H1 (cell line): ENCODE data around the gene RRP9. TPM values are rescaled to one million over a fixed set of nuclear protein-coding genes. Genes with fewer than 3 reads are reported as not detected.
A peak's percentile ranks its signal among the peaks of the same experiment; 100 is the strongest.

Experiments
- CTCF ChIA-PET: fragments of 300-600 bp; sonication (Branson Sonifier 250); formaldehyde crosslinking; loops from one replicate; lab custom pipeline; 2021; ENCODE audit not compliant: partially characterized antibody; lab: Charles Lee
- POLR2A ChIA-PET: fragments of 300-600 bp; sonication (Branson Sonifier 250); formaldehyde crosslinking; loops from one replicate; lab custom pipeline; 2021; ENCODE audit warnings: inconsistent platforms; ENCODE audit not compliant: partially characterized antibody; lab: Charles Lee
- DNase-seq, 2 experiments: peaks; one replicate each; pipeline versions ENCODE4 v3.0.0 to v3.0.0-alpha.2; 2010 to 2022; ENCODE audit warnings: low spot score in 2 of 2, low read depth in 1 of 2, mixed read lengths in 1 of 2
- FAIRE-seq: peaks from 2 replicates; lab custom pipeline; 2011; peaks lifted over from hg19 to GRCh38; lab: Jason Lieb, UNC
- H2AFZ ChIP-seq: 2 replicates; pipeline ENCODE4 v1.8.1; 2012; ENCODE audit warnings: low read length, inconsistent platforms
- H2AK5ac ChIP-seq: 2 replicates; pipeline ENCODE4 v1.6.1; 2013; ENCODE audit warnings: low read depth, low read length
- H2BK120ac ChIP-seq: replicated peaks from 2 replicates; pipeline ENCODE3; 2013; ENCODE audit warnings: low read depth, low read length, inconsistent platforms
- H2BK12ac ChIP-seq: 2 replicates; pipeline ENCODE4 v1.6.1; 2013; ENCODE audit warnings: low read depth, low read length
- H2BK15ac ChIP-seq: 2 replicates; pipeline ENCODE4 v1.6.1; 2013; ENCODE audit warnings: low read length
- H2BK20ac ChIP-seq: 2 replicates; pipeline ENCODE4 v1.6.1; 2013; ENCODE audit warnings: low read length
- H2BK5ac ChIP-seq: 2 replicates; pipeline ENCODE4 v1.6.1; 2013; ENCODE audit warnings: low read depth, low read length
- H3K14ac ChIP-seq: 2 replicates; pipeline ENCODE4 v1.6.1; 2013; ENCODE audit warnings: inconsistent platforms; ENCODE audit not compliant: insufficient read length
- H3K18ac ChIP-seq: 2 replicates; pipeline ENCODE4 v1.6.1; 2013; ENCODE audit warnings: low read length; ENCODE audit errors: extremely low read depth
- H3K23ac ChIP-seq: 2 replicates; pipeline ENCODE4 v1.6.1; 2013; ENCODE audit warnings: inconsistent platforms; ENCODE audit not compliant: insufficient read length
- H3K23me2 ChIP-seq: 2 replicates; pipeline ENCODE4 v1.6.1; 2013; ENCODE audit warnings: low read depth, low read length
- H3K27ac ChIP-seq: 2 replicates; pipeline ENCODE4 v1.6.1; 2011; ENCODE audit warnings: low read depth, low read length, inconsistent platforms
- H3K27me3 ChIP-seq, 4 experiments: replicated peaks in 1 of 4; 1 replicate in 1 of 4; 2 replicates in 3 of 4; pipeline versions ENCODE4 v1.6.1 to v1.8.1; 2011 to 2013; ENCODE audit warnings: low read length in 3 of 4, mild to moderate bottlenecking in 3 of 4, inconsistent platforms in 2 of 4, mixed read lengths in 2 of 4, moderate library complexity in 1 of 4; ENCODE audit not compliant: control insufficient read depth in 3 of 4, insufficient read depth in 3 of 4; ENCODE audit errors: extremely low read depth in 1 of 4
- H3K36me3 ChIP-seq, 4 experiments: 2 replicates each; pipeline versions ENCODE4 v1.6.1 to v1.8.1; 2011 to 2013; ENCODE audit warnings: mild to moderate bottlenecking in 4 of 4, low read length in 3 of 4, moderate library complexity in 2 of 4, control low read depth in 1 of 4, inconsistent platforms in 1 of 4; ENCODE audit not compliant: insufficient read depth in 4 of 4, control insufficient read depth in 2 of 4
- H3K4ac ChIP-seq: replicated peaks from 2 replicates; pipeline ENCODE3; 2013; ENCODE audit warnings: low read length, low read depth, mixed read lengths, inconsistent platforms; ENCODE audit not compliant: insufficient read length
- H3K4me1 ChIP-seq, 4 experiments: replicated peaks in 1 of 4; 1 replicate in 1 of 4; 2 replicates in 3 of 4; pipeline versions ENCODE4 v1.6.1 to v1.8.1; 2011 to 2013; ENCODE audit warnings: low read length in 3 of 4, inconsistent platforms in 2 of 4, mixed read lengths in 1 of 4; ENCODE audit not compliant: insufficient read depth in 4 of 4, control insufficient read depth in 3 of 4
- H3K4me2 ChIP-seq, 2 experiments: 2 replicates each; pipeline versions ENCODE4 v1.6.1 to v1.8.1; 2011 to 2013; ENCODE audit warnings: low read depth in 2 of 2, low read length in 2 of 2, control low read depth in 1 of 2, inconsistent platforms in 1 of 2, mild to moderate bottlenecking in 1 of 2; ENCODE audit not compliant: insufficient read depth in 1 of 2
- H3K4me3 ChIP-seq, 4 experiments: fragments of 200-600, 300-600 bp in 1 of 4; sonication (generic), shearing (Covaris generic), sonication (Bioruptor Twin) in 1 of 4; 2 replicates each; pipeline versions ENCODE4 v1.5.1 to v1.8.1; 2011 to 2016; ENCODE audit warnings: low read length in 4 of 4, low read depth in 3 of 4, control low read depth in 2 of 4, inconsistent platforms in 2 of 4, mild to moderate bottlenecking in 2 of 4, mixed read lengths in 1 of 4, moderate library complexity in 1 of 4; ENCODE audit not compliant: insufficient read depth in 2 of 4; ENCODE audit errors: extremely low read depth in 1 of 4
- H3K56ac ChIP-seq: replicated peaks from 2 replicates; pipeline ENCODE3; 2013; ENCODE audit warnings: low read depth, mild to moderate bottlenecking, mixed read lengths, low read length, inconsistent platforms; ENCODE audit not compliant: insufficient read length
- H3K79me1 ChIP-seq: 2 replicates; pipeline ENCODE4 v1.6.1; 2013; ENCODE audit warnings: low read depth, low read length, control low read depth
- H3K79me2 ChIP-seq, 2 experiments: 2 replicates each; pipeline versions ENCODE4 v1.6.1 to v1.8.1; 2012 to 2013; ENCODE audit warnings: low read length in 2 of 2, mild to moderate bottlenecking in 2 of 2, inconsistent platforms in 1 of 2; ENCODE audit not compliant: insufficient read depth in 2 of 2, control insufficient read depth in 1 of 2
- H3K9ac ChIP-seq, 4 experiments: replicated peaks in 1 of 4; 1 replicate in 1 of 4; 2 replicates in 3 of 4; pipeline versions ENCODE4 v1.6.1 to v1.8.1; 2011 to 2013; ENCODE audit warnings: low read depth in 3 of 4, low read length in 3 of 4, control low read depth in 2 of 4, mild to moderate bottlenecking in 2 of 4, moderate library complexity in 2 of 4, inconsistent platforms in 1 of 4; ENCODE audit errors: extremely low read depth in 1 of 4
- H3K9me3 ChIP-seq, 2 experiments: 2 replicates each; pipeline versions ENCODE4 v1.6.1 to v1.8.1; 2012 to 2013; ENCODE audit warnings: mild to moderate bottlenecking in 2 of 2, moderate library complexity in 2 of 2, control low read depth in 1 of 2, inconsistent platforms in 1 of 2, low read depth in 1 of 2, low read length in 1 of 2, mixed read lengths in 1 of 2; ENCODE audit not compliant: insufficient read depth in 2 of 2
- H4K20me1 ChIP-seq, 2 experiments: replicated peaks in 1 of 2; 2 replicates each; pipeline versions ENCODE3 to v1.8.1; 2011 to 2013; ENCODE audit warnings: inconsistent platforms in 2 of 2, low read length in 2 of 2, mild to moderate bottlenecking in 1 of 2; ENCODE audit not compliant: insufficient read depth in 2 of 2, control insufficient read depth in 1 of 2
- H4K5ac ChIP-seq: 2 replicates; pipeline ENCODE4 v1.6.1; 2013; ENCODE audit warnings: low read length, low read depth, mixed read lengths, inconsistent platforms; ENCODE audit not compliant: insufficient read length
- H4K8ac ChIP-seq: 2 replicates; pipeline ENCODE4 v1.8.0; 2013; ENCODE audit warnings: mild to moderate bottlenecking, moderate library complexity, low read length, inconsistent platforms; ENCODE audit not compliant: insufficient read depth; ENCODE audit errors: extremely low read depth
- H4K91ac ChIP-seq: replicated peaks from 2 replicates; pipeline ENCODE3; 2013; ENCODE audit warnings: low read length, mixed read lengths, inconsistent platforms; ENCODE audit not compliant: insufficient read length
- ASH2L ChIP-seq: fragments of 200-600, 300-600 bp; sonication (generic); IDR thresholded peaks from one replicate; pipeline ENCODE4 v1.7.1; 2017; ENCODE audit warnings: low read length
- E2F6 ChIP-seq: IDR thresholded peaks from 2 replicates; pipeline ENCODE4 v1.6.1; 2012; ENCODE audit warnings: inconsistent platforms
- EZH2 ChIP-seq: fragments of 200-600 bp; sonication (generic); IDR thresholded peaks from 2 replicates; pipeline ENCODE4 v1.7.1; 2012; ENCODE audit warnings: low read depth, mild to moderate bottlenecking, moderate library complexity, low read length, inconsistent platforms; ENCODE audit not compliant: severe bottlenecking
- HDAC6 ChIP-seq: IDR thresholded peaks from one replicate; pipeline ENCODE4 v1.7.1; 2012; ENCODE audit warnings: low read depth, mild to moderate bottlenecking, inconsistent platforms, low read length, moderate library complexity
- PHF8 ChIP-seq: fragments of 200-600 bp; sonication (generic); conservative IDR thresholded peaks from 2 replicates; pipeline ENCODE4 v1.7.1; 2012; ENCODE audit warnings: low read depth, mild to moderate bottlenecking, inconsistent platforms, low read length, moderate library complexity
- POLR2A ChIP-seq, 2 experiments: IDR thresholded peaks; 1 replicate in 1 of 2; 2 replicates in 1 of 2; pipeline ENCODE4 v1.6.1; 2011; ENCODE audit warnings: low read depth in 2 of 2, low read length in 2 of 2, mild to moderate bottlenecking in 2 of 2; ENCODE audit errors: control extremely low read depth in 1 of 2
- RAD21 ChIP-seq, 2 experiments: IDR thresholded peaks in 1 of 2; conservative IDR thresholded peaks in 1 of 2; 2 replicates each; pipeline ENCODE4 v1.6.1; 2011; ENCODE audit warnings: low read depth in 2 of 2, low read length in 2 of 2, improper control_type of control experiment in 1 of 2, inconsistent platforms in 1 of 2, mild to moderate bottlenecking in 1 of 2, moderate library complexity in 1 of 2
- SUZ12 ChIP-seq: fragments of 200-600 bp; sonication (generic); IDR thresholded peaks from 2 replicates; pipeline ENCODE4 v1.6.1; 2012; ENCODE audit warnings: mild to moderate bottlenecking, inconsistent platforms, low read length, moderate library complexity, mixed read lengths
- TAF1 ChIP-seq: IDR thresholded peaks from 2 replicates; pipeline ENCODE4 v1.6.1; 2011; ENCODE audit warnings: mild to moderate bottlenecking, low read depth, low read length
- WGBS, 2 experiments: shearing (Covaris generic) in 1 of 2; methylation state at CpG; one replicate each; pipeline versions ENCODE4 v1.1.6 to v1.1.7; 2013 to 2015; ENCODE audit warnings: low lambda C conversion rate in 2 of 2, mixed read lengths in 2 of 2, inconsistent platforms in 1 of 2, low coverage in 1 of 2, missing lambda C conversion rate in 1 of 2; ENCODE audit not compliant: insufficient replicate concordance in 2 of 2, insufficient coverage in 1 of 2, insufficient read length in 1 of 2; ENCODE audit errors: extremely low coverage in 1 of 2, missing lambda C conversion rate in 1 of 2; 5-methylcytosine and 5-hydroxymethylcytosine counted together
- polyA plus RNA-seq, 7 experiments: library from polyadenylated mRNA; depleted of rRNA in 3 of 7; stranded (reverse) in 5 of 7; unstranded in 2 of 7; fragments of >200 nt in 5 of 7; fragments of 200-250 nt in 2 of 7; gene quantifications; 1 replicate in 5 of 7; 2 replicates in 1 of 7; 4 replicates in 1 of 7; pipeline versions ENCODE4 v1.2.1 to v1.2.3, GENCODE V29; 2011 to 2013; ENCODE audit warnings: missing spikeins in 2 of 7, mixed read lengths in 2 of 7
- total RNA-seq: library from RNA; stranded (reverse); fragmentation: NEBNext Ultra II Directional; extraction: Animal tissue kit (Norgen Biotek cat#: 25700); gene quantifications from 2 replicates; pipeline ENCODE4 v1.2.1, GENCODE V29; 2021

The RRP9 gene
- total and polyA plus RNA-seq, 2 of the 8 experiments (the other 6 are each of a cell fraction or from before 2014, with no cell fraction given) = 55.6 to 68.9 TPM

GRCh38 chr3:51974963-51975851 is 33.5 kb upstream of the RRP9 start, which contains the start of gene ABHD14A:
ABHD14A (plus strand) TSS chr3:51975064; CDS start chr3:51975136, 72 bp downstream.
- peak within 1 kb of the TSS; percentile 91 for H2BK120ac ChIP-seq
- H3K9ac ChIP-seq = peak within 1 kb of the TSS in 1 of 4 experiments; percentile 43; a peak in 1 of 7 replicates
- H3K27ac ChIP-seq = no peak within 1 kb of the TSS
- H3K4me2 ChIP-seq = peak within 1 kb of the TSS; percentile 83
- 0 out of 2 replicates have a peak, but pooled peaks cover 2% of the 10 kb centered on the region for H3K79me1 ChIP-seq
- no peaks in the 10 kb centered on the region for H3K79me2 ChIP-seq
- H3K18ac ChIP-seq = peak within 1 kb of the TSS; percentile 68
- H3K27me3 ChIP-seq = peaks cover 2 to 32% (median 24%) of the 10 kb centered on the region in 4 experiments; a peak in 6 of 7 replicates
- H2BK5ac ChIP-seq = no peak within 1 kb of the TSS
- peak within 1 kb of the TSS; percentile 56 for H3K23ac ChIP-seq
- peak within 1 kb of the TSS; percentile 12 for H3K56ac ChIP-seq
- H2BK15ac ChIP-seq = peak within 1 kb of the TSS; percentile 97; the same call in 1 of the 2 replicates
- no peak for FAIRE-seq
- H3K4ac ChIP-seq = peak within 1 kb of the TSS; percentile 88
- H4K8ac ChIP-seq = peak within 1 kb of the TSS; percentile 68; the same call in 1 of the 2 replicates
- H2BK20ac ChIP-seq = peak within 1 kb of the TSS; percentile 86; the same call in 1 of the 2 replicates
- H2AK5ac ChIP-seq = 0 out of 2 replicates have a peak within 1 kb of the TSS, but pooled peaks have one; percentile 70
- H4K5ac ChIP-seq = peak within 1 kb of the TSS; percentile 31
- H3K36me3 ChIP-seq = no peaks in the 10 kb centered on the region
- peaks cover 6 to 21% (median 15%) of the 10 kb centered on the region in 4 experiments for H3K4me1 ChIP-seq
- H3K9me3 ChIP-seq = no peaks in the 10 kb centered on the region; a peak in 1 of 4 replicates
- H3K14ac ChIP-seq = no peak within 1 kb of the TSS
- peaks cover 10% of the 10 kb centered on the region for H3K23me2 ChIP-seq
- H2BK12ac ChIP-seq = peak within 1 kb of the TSS; percentile 82; the same call in 1 of the 2 replicates
- 13% methylated on average over 28 of the region's 63 CpGs; no CpG with 5 or more reads in 1 of the 2 experiments for WGBS, 2 experiments
- CTCF ChIA-PET = interaction anchor here (1.0 to 6.7 kb wide), 8 partner anchors 11 to 117 kb away, joined by 5 to 64 read pairs (median 16); partner anchors contain the start of genes GPR62, PARP3 and RRP9
- H4K91ac ChIP-seq = peak within 1 kb of the TSS; percentile 85
- POLR2A ChIA-PET = interaction anchor here (1.7 to 29.3 kb wide), 3 partner anchors 4 to 32 kb away, joined by 5 to 923 read pairs (median 923); partner anchors contain the start of genes ABHD14A, ABHD14B, ACY1 and PCBP4
- peaks cover 0 to 4% of the 10 kb centered on the region in 2 experiments for H4K20me1 ChIP-seq
- DNase-seq = peak in 1 of 2 experiments; percentile 82
- H3K4me3 ChIP-seq = peak within 1 kb of the TSS; percentile 34 to 64 (median 48)
- peak within 1 kb of the TSS; percentile 26 for H2AFZ ChIP-seq
- TF ChIP-seq E2F6 = peak; percentile 53; the same call in 1 of the 2 replicates
- TF ChIP-seq PHF8 = peak; percentile 20; the same call in 1 of the 2 replicates
- peak; percentile 36 for TF ChIP-seq SUZ12
- TF ChIP-seq ASH2L = peak; percentile 29
- peak in 1 of 2 experiments; percentile 49; a peak in 1 of 3 replicates for TF ChIP-seq POLR2A (IDR thresholded peaks at IDR 0.05; ENCODE audit: control extremely low read depth in 1 of 2, low read depth in 2 of 2, low read length in 2 of 2)
- TF ChIP-seq HDAC6 = no peak
- TF ChIP-seq EZH2 = peak; percentile 42
- TF ChIP-seq TAF1 = peak; percentile 43; the same call in 1 of the 2 replicates
- no peak for TF ChIP-seq RAD21 (IDR thresholded peaks at IDR 0.05 in 1 of 2, conservative IDR thresholded peaks at IDR 0.05 in 1 of 2; ENCODE audit: low read depth in 2 of 2, low read length in 2 of 2)
